Loucy (cell line): ENCODE data around the gene PROSER3.
A peak's percentile ranks its signal among the peaks of the same experiment; 100 is the strongest.

Experiments used
- H2AFZ ChIP-seq: fragments of 200-600 bp; sonication (generic); 2 replicates; pipeline ENCODE4 v1.6.0; 2016; ENCODE audit warnings: antibody characterized with exemption, mild to moderate bottlenecking, low read length, moderate library complexity
- H3F3A ChIP-seq: fragments of 200-600 bp; 2 replicates; pipeline ENCODE4 v1.6.0; 2016; ENCODE audit warnings: antibody characterized with exemption, low read depth, mild to moderate bottlenecking
- H3K27me3 ChIP-seq: fragments of 200-600 bp; sonication (generic); 2 replicates; pipeline ENCODE4 v1.6.1; 2014; ENCODE audit warnings: low read length, mild to moderate bottlenecking; ENCODE audit not compliant: insufficient read depth, poor library complexity, severe bottlenecking
- H3K36me3 ChIP-seq: fragments of 200-600 bp; sonication (generic); 2 replicates; pipeline ENCODE4 v1.6.1; 2016; ENCODE audit warnings: low read length; ENCODE audit not compliant: insufficient read depth
- H3K4me1 ChIP-seq: fragments of 200-600 bp; sonication (generic); 2 replicates; pipeline ENCODE4 v1.5.1; 2014; ENCODE audit warnings: low read length, mild to moderate bottlenecking; ENCODE audit not compliant: insufficient read depth, poor library complexity, severe bottlenecking
- H3K4me2 ChIP-seq: fragments of 200-600 bp; sonication (generic); 2 replicates; pipeline ENCODE4 v1.6.0; 2014; ENCODE audit warnings: antibody characterized with exemption, low read length, low read depth, mild to moderate bottlenecking; ENCODE audit not compliant: poor library complexity, severe bottlenecking
- H3K4me3 ChIP-seq: fragments of 200-600 bp; sonication (generic); 2 replicates; pipeline ENCODE4 v1.5.1; 2014; ENCODE audit warnings: low read length, mild to moderate bottlenecking, mixed read lengths; ENCODE audit not compliant: poor library complexity, severe bottlenecking
- H3K79me2 ChIP-seq: fragments of 200-600 bp; sonication (generic); 2 replicates; pipeline ENCODE4 v1.6.1; 2014; ENCODE audit warnings: low read length; ENCODE audit not compliant: insufficient read depth
- H3K9ac ChIP-seq: fragments of 200-600 bp; sonication (generic); 2 replicates; pipeline ENCODE4 v1.6.0; 2014; ENCODE audit warnings: mild to moderate bottlenecking, low read depth, low read length, moderate library complexity; ENCODE audit not compliant: poor library complexity, severe bottlenecking
- H3K9me2 ChIP-seq: fragments of 200-600 bp; sonication (generic); replicated peaks from 2 replicates; pipeline ENCODE4 v1.6.1; 2016; ENCODE audit warnings: low read depth, low read length, mixed read lengths
- H3K9me3 ChIP-seq: fragments of 200-600 bp; sonication (generic); 2 replicates; pipeline ENCODE4 v1.6.1; 2014; ENCODE audit warnings: mild to moderate bottlenecking, antibody characterized with exemption, low read length, low read depth; ENCODE audit not compliant: insufficient read depth
- H4K20me1 ChIP-seq: fragments of 200-600 bp; sonication (generic); 2 replicates; pipeline ENCODE4 v1.6.0; 2014; ENCODE audit warnings: antibody characterized with exemption, low read length, mild to moderate bottlenecking; ENCODE audit not compliant: insufficient read depth, poor library complexity, severe bottlenecking
- CTCF ChIP-seq: fragments of 200-600 bp; sonication (generic); conservative IDR thresholded peaks from 2 replicates; pipeline ENCODE4 v1.5.1; 2014; ENCODE audit warnings: mild to moderate bottlenecking, antibody characterized with exemption, low read length
- EZH2phosphoT487 ChIP-seq: fragments of 200-600 bp; IDR thresholded peaks from 2 replicates; pipeline ENCODE4 v1.6.1; 2018; ENCODE audit warnings: antibody characterized with exemption, mild to moderate bottlenecking, moderate library complexity, borderline replicate concordance

Gene PROSER3

GRCh38 chr19:35816846-35817245 lies 58.9 kb downstream of the PROSER3 start:
- no peaks in the 10 kb centered on the region for H3K36me3 ChIP-seq
- no peaks in the 10 kb centered on the region for H3K27me3 ChIP-seq
- no peak for TF ChIP-seq CTCF
- no peak for TF ChIP-seq EZH2phosphoT487
- no peaks in the 10 kb centered on the region for H3F3A ChIP-seq
- no peaks in the 10 kb centered on the region for H3K9me2 ChIP-seq
- H3K79me2 ChIP-seq: no peaks in the 10 kb centered on the region
- peaks cover 6% of the 10 kb centered on the region for H3K4me1 ChIP-seq
- H3K9ac ChIP-seq: no peak overlapping the region
- H3K4me3 ChIP-seq: no peak overlapping the region
- H4K20me1 ChIP-seq: no peaks in the 10 kb centered on the region
- H3K4me2 ChIP-seq: no peak overlapping the region
- no peaks in the 10 kb centered on the region for H3K9me3 ChIP-seq
- H2AFZ ChIP-seq: no peak overlapping the region

- TF ChIP-seq EZH2phosphoT487: no peak
- TF ChIP-seq CTCF: no peak
- no peaks in the 10 kb centered on the region for H3F3A ChIP-seq
Measured at GRCh38 chr19:35818445-35818844, 60.5 kb downstream of the PROSER3 start.

More at GRCh38 chr19:35818445-35818844, 60.5 kb downstream of the PROSER3 start:
- no peak overlapping the region for H3K9ac ChIP-seq
- no peaks in the 10 kb centered on the region for H3K36me3 ChIP-seq
- H2AFZ ChIP-seq: no peak overlapping the region
- H4K20me1 ChIP-seq: no peaks in the 10 kb centered on the region
- no peaks in the 10 kb centered on the region for H3K79me2 ChIP-seq
- peaks cover 6% of the 10 kb centered on the region for H3K4me1 ChIP-seq
- H3K9me2 ChIP-seq: no peaks in the 10 kb centered on the region
- no peak overlapping the region for H3K4me3 ChIP-seq
- peak overlapping the region; percentile 14 for H3K4me2 ChIP-seq
- H3K9me3 ChIP-seq: no peaks in the 10 kb centered on the region
- H3K27me3 ChIP-seq: no peaks in the 10 kb centered on the region
